IMR-90 (cell line): ENCODE data around the gene ZMIZ1. TPM values are rescaled to one million over a fixed set of nuclear protein-coding genes. Genes with fewer than 3 reads are reported as not detected.

Experiments used
- ATAC-seq: fragments of 200-7000 bp; cut with Tn5 transposase; 2 replicates; pipeline ENCODE4 v1.9.1; 2020; ENCODE audit warnings: low read depth, mild to moderate bottlenecking, moderate library complexity
- BruUV-seq: library from RNA; stranded (reverse); fragments of 400-500 nt; replicated peaks from 2 replicates; lab custom pipeline; 2021; lab: Mats Ljungman, UMichigan
- CTCF ChIA-PET: fragments of 300-600 bp; formaldehyde crosslinking; extraction: SDS; loops from one replicate; lab custom pipeline; 2021; ENCODE audit warnings: antibody characterized with exemption; lab: Yijun Ruan, JAX
- POLR2A ChIA-PET: fragments of 300-600 bp; sonication (Branson Sonifier 250); formaldehyde crosslinking; loops from one replicate; lab custom pipeline; 2022; ENCODE audit warnings: antibody characterized with exemption; ENCODE audit not compliant: unreplicated experiment; lab: Charles Lee
- DNase-seq: peaks from one replicate; pipeline ENCODE4 v3.0.0; 2013
- H2AFZ ChIP-seq: replicated peaks from 2 replicates; pipeline ENCODE3; 2013; ENCODE audit warnings: low read length, mild to moderate bottlenecking; ENCODE audit not compliant: poor library complexity
- H2AK5ac ChIP-seq: 2 replicates; pipeline ENCODE4 v1.6.1; 2013; ENCODE audit warnings: low read depth, low read length, inconsistent platforms
- H2AK9ac ChIP-seq: replicated peaks from 2 replicates; pipeline ENCODE3; 2013; ENCODE audit warnings: mild to moderate bottlenecking, low read depth, low read length, moderate library complexity; ENCODE audit not compliant: poor library complexity
- H2BK120ac ChIP-seq: 2 replicates; pipeline ENCODE4 v1.6.1; 2013; ENCODE audit warnings: low read depth, low read length, inconsistent platforms
- H2BK15ac ChIP-seq: 3 replicates; pipeline ENCODE4 v1.6.1; 2013; ENCODE audit warnings: low read depth, low read length, inconsistent platforms
- H2BK20ac ChIP-seq: 2 replicates; pipeline ENCODE4 v1.6.1; 2013; ENCODE audit warnings: low read depth, mild to moderate bottlenecking, inconsistent platforms, low read length, moderate library complexity
- H2BK5ac ChIP-seq: 2 replicates; pipeline ENCODE4 v1.6.1; 2013; ENCODE audit warnings: mild to moderate bottlenecking, low read depth, low read length, inconsistent platforms; ENCODE audit not compliant: poor library complexity, severe bottlenecking
- H3K14ac ChIP-seq: replicated peaks from 2 replicates; pipeline ENCODE4 v1.6.1; 2013; ENCODE audit warnings: low read depth, low read length, inconsistent platforms
- H3K18ac ChIP-seq: 2 replicates; pipeline ENCODE4 v1.6.1; 2013; ENCODE audit warnings: low read depth, low read length, control low read depth
- H3K23ac ChIP-seq: 2 replicates; pipeline ENCODE4 v1.6.1; 2013; ENCODE audit warnings: low read depth, low read length, inconsistent platforms
- H3K27ac ChIP-seq: 2 replicates; pipeline ENCODE4 v1.5.1; 2013; ENCODE audit warnings: mild to moderate bottlenecking, control low read depth, low read length; ENCODE audit not compliant: insufficient read depth
- H3K27me3 ChIP-seq: 2 replicates; pipeline ENCODE4 v1.6.1; 2013; ENCODE audit warnings: low read length; ENCODE audit not compliant: control insufficient read depth, insufficient read depth
- H3K36me3 ChIP-seq: 2 replicates; pipeline ENCODE4 v1.6.1; 2013; ENCODE audit warnings: low read length, mixed read lengths; ENCODE audit not compliant: control insufficient read depth, insufficient read depth
- H3K4ac ChIP-seq: 2 replicates; pipeline ENCODE4 v1.6.1; 2013; ENCODE audit warnings: low read depth, low read length, inconsistent platforms
- H3K4me1 ChIP-seq: 2 replicates; pipeline ENCODE4 v1.6.1; 2013; ENCODE audit warnings: low read length, mixed read lengths; ENCODE audit not compliant: control insufficient read depth, insufficient read depth
- H3K4me2 ChIP-seq: 2 replicates; pipeline ENCODE4 v1.6.1; 2013; ENCODE audit warnings: low read depth, mild to moderate bottlenecking, control low read depth, low read length, moderate library complexity
- H3K4me3 ChIP-seq: 2 replicates; pipeline ENCODE4 v1.5.1; 2013; ENCODE audit warnings: low read depth, mild to moderate bottlenecking, control low read depth, low read length, moderate library complexity; ENCODE audit not compliant: insufficient read depth
- H3K56ac ChIP-seq: 2 replicates; pipeline ENCODE4 v1.6.1; 2013; ENCODE audit warnings: low read length, inconsistent platforms; ENCODE audit not compliant: insufficient read depth; ENCODE audit errors: extremely low read depth
- H3K79me1 ChIP-seq, 2 experiments: 2 replicates each; pipeline ENCODE4 v1.6.1; 2013; ENCODE audit warnings: low read length in 2 of 2, inconsistent platforms in 1 of 2, low read depth in 1 of 2
- H3K9ac ChIP-seq: 2 replicates; pipeline ENCODE4 v1.6.1; 2013; ENCODE audit warnings: low read depth, low read length, control low read depth
- H3K9me1 ChIP-seq: 2 replicates; pipeline ENCODE4 v1.6.1; 2013; ENCODE audit warnings: low read length, inconsistent platforms; ENCODE audit not compliant: insufficient read depth
- H3K9me3 ChIP-seq: 2 replicates; pipeline ENCODE4 v1.6.1; 2013; ENCODE audit warnings: low read length; ENCODE audit not compliant: control insufficient read depth, insufficient read depth
- H4K20me1 ChIP-seq: 2 replicates; pipeline ENCODE4 v1.6.1; 2013; ENCODE audit warnings: low read length, inconsistent platforms; ENCODE audit not compliant: insufficient read depth
- H4K5ac ChIP-seq: 2 replicates; pipeline ENCODE4 v1.6.1; 2013; ENCODE audit warnings: mild to moderate bottlenecking, low read depth, low read length, control low read depth
- H4K8ac ChIP-seq, 2 experiments: 2 replicates each; pipeline ENCODE4 v1.6.1; 2013; ENCODE audit warnings: low read depth in 2 of 2, low read length in 2 of 2, control low read depth in 1 of 2, inconsistent platforms in 1 of 2
- H4K91ac ChIP-seq: 2 replicates; pipeline ENCODE4 v1.6.1; 2013; ENCODE audit warnings: low read depth, low read length, inconsistent platforms; ENCODE audit not compliant: insufficient read depth
- CEBPB ChIP-seq: IDR thresholded peaks from 2 replicates; pipeline ENCODE4 v1.6.1; 2012; ENCODE audit warnings: low read depth, low read length, improper control_type of control experiment
- CHD1 ChIP-seq: IDR thresholded peaks from 2 replicates; pipeline ENCODE4 v1.6.1; 2012; ENCODE audit warnings: low read depth, low read length, improper control_type of control experiment
- FOS ChIP-seq: fragments of 150-350 bp; IDR thresholded peaks from 2 replicates; pipeline ENCODE4 v1.6.1; 2016; ENCODE audit warnings: low read depth, low read length
- MAFK ChIP-seq: IDR thresholded peaks from 2 replicates; pipeline ENCODE4 v1.6.1; 2012; ENCODE audit warnings: low read depth, low read length, improper control_type of control experiment
- MAZ ChIP-seq: IDR thresholded peaks from 2 replicates; pipeline ENCODE4 v1.6.1; 2012; ENCODE audit warnings: low read depth, mild to moderate bottlenecking, low read length, improper control_type of control experiment, moderate library complexity, borderline replicate concordance
- MXI1 ChIP-seq: IDR thresholded peaks from 2 replicates; pipeline ENCODE4 v1.6.1; 2012; ENCODE audit warnings: low read depth, mild to moderate bottlenecking, low read length, moderate library complexity, borderline replicate concordance
- NFE2L2 ChIP-seq: fragments of 150-350 bp; IDR thresholded peaks from 2 replicates; pipeline ENCODE4 v1.6.1; 2016; ENCODE audit warnings: low read depth, mild to moderate bottlenecking, low read length
- POLR2A ChIP-seq: IDR thresholded peaks from 2 replicates; pipeline ENCODE4 v1.6.1; 2012; ENCODE audit warnings: mild to moderate bottlenecking, low read depth, low read length
- RAD21 ChIP-seq: IDR thresholded peaks from 2 replicates; pipeline ENCODE4 v1.6.1; 2012; ENCODE audit warnings: low read length, improper control_type of control experiment
- RCOR1 ChIP-seq: IDR thresholded peaks from 2 replicates; pipeline ENCODE4 v1.6.1; 2012; ENCODE audit warnings: mild to moderate bottlenecking, low read length, improper control_type of control experiment; ENCODE audit not compliant: insufficient replicate concordance
- RFX5 ChIP-seq: IDR thresholded peaks from 2 replicates; pipeline ENCODE4 v1.8.0; 2012; ENCODE audit warnings: low read depth, mild to moderate bottlenecking, low read length, moderate library complexity
- SMC3 ChIP-seq: fragments of 150-350 bp; IDR thresholded peaks from 2 replicates; pipeline ENCODE4 v1.6.1; 2016; ENCODE audit warnings: low read depth, mild to moderate bottlenecking, antibody characterized with exemption, low read length, moderate library complexity
- WGBS, 2 experiments: methylation state at CpG; one replicate each; pipeline versions ENCODE4 v1.1.5 to v1.1.7; 2013; ENCODE audit warnings: missing lambda C conversion rate in 2 of 2; ENCODE audit not compliant: insufficient read length in 1 of 2; ENCODE audit errors: extremely low coverage in 2 of 2; 5-methylcytosine and 5-hydroxymethylcytosine counted together
- dilution Hi-C: fragments of 300-500 bp; cut with HindIII; formaldehyde crosslinking; loops from one replicate; pipeline ENCODE4 v1.14.3; 2018; ENCODE audit warnings: low sequenced_read_pairs; ENCODE audit not compliant: unreplicated experiment
- in situ Hi-C: fragments of 300-500 bp; cut with MboI; formaldehyde crosslinking; loops from 3 replicates; pipeline ENCODE4 v1.14.3; 2019; ENCODE audit warnings: low sequenced_read_pairs, inconsistent platforms, mixed read lengths
- intact Hi-C: fragments of 100-400 bp; cut with micrococcal nuclease; formaldehyde crosslinking; loops from 2 replicates; pipeline ENCODE4 v1.10.0; 2022
- polyA plus RNA-seq, 3 experiments: library from polyadenylated mRNA; depleted of rRNA; stranded (reverse); fragments of >200 nt; gene quantifications; 2 replicates each; pipeline ENCODE4 v1.2.3, GENCODE V29; 2012; ENCODE audit warnings: low replicate concordance in 1 of 3
- total RNA-seq: library from RNA; depleted of rRNA; stranded (reverse); fragments of >200 nt; gene quantifications from 2 replicates; pipeline ENCODE4 v1.2.3, GENCODE V29; 2012
- TF ChIP-seq, protein P1 (sequence below): fragments of 150-350 bp; IDR thresholded peaks from 2 replicates; pipeline ENCODE4 v1.6.1; 2017; ENCODE audit warnings: mild to moderate bottlenecking, antibody characterized with exemption, low read length, low read depth
- TF ChIP-seq, protein P2 (sequence below): fragments of 150-350 bp; IDR thresholded peaks from 2 replicates; pipeline ENCODE4 v1.6.1; 2016; ENCODE audit warnings: low read depth, mild to moderate bottlenecking, low read length, moderate library complexity, borderline replicate concordance

The ZMIZ1 gene
- total and polyA plus RNA-seq, 2 of the 4 experiments (the other 2 are of a cell fraction): 6.6 to 48.7 TPM

DNA sequence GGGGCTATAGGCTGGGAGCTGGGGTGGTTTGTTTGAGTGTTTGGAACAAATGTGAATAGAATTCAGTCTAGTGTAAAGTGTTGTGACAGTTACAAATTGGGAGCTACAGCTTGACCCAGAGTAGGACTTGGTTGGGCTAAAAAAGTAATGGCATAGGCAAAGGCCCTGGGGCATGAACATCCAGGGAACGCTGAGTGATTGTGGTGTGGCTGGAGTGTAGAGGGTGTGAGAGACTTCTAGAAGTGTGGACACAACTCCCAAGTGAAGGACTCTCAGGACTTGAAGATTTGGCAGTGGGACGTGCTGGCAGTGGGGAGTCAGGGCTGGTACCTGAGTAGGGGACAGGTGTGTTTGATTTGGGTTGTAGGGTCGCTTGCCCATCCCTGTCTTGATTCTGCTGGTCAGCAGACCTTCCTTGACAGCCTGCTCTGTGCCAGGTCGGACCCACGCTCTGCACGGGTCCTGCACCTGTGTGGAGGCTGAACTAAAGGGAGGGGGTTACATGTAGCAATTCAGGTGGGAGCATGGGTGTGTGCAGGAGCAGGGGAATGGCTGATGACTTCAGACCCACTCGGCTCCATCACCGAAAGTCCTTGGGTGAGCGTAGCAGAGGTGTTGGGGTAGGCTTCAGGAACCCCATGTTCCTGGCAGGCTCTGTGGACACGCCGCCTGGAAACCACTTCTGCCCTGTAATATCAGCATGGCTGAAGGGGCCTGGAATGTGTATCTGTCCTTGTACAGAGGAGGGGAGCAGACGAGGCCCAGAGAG is 43.3 kb downstream of the ZMIZ1 start:
- H3K4ac ChIP-seq: peak overlapping the region; percentile 86
- peak overlapping the region; percentile 66; the same call in 1 of the 2 replicates for H3K23ac ChIP-seq
- peak overlapping the region; percentile 87 for H3K27ac ChIP-seq
- in situ Hi-C loops (no loop called here), intact Hi-C loops (loop anchor here (5.0 kb wide), 1 partner anchor 40 kb away; no protein-coding TSS in a partner anchor), dilution Hi-C loops (no loop called here)
- peak overlapping the region; percentile 37 for H2AK5ac ChIP-seq
- TF ChIP-seq RFX5: no peak
- TF ChIP-seq RAD21: no peak
- TF ChIP-seq MXI1: no peak
- no peak for TF ChIP-seq MAFK
- TF ChIP-seq FOS: no peak
- TF ChIP-seq, protein P1, sequence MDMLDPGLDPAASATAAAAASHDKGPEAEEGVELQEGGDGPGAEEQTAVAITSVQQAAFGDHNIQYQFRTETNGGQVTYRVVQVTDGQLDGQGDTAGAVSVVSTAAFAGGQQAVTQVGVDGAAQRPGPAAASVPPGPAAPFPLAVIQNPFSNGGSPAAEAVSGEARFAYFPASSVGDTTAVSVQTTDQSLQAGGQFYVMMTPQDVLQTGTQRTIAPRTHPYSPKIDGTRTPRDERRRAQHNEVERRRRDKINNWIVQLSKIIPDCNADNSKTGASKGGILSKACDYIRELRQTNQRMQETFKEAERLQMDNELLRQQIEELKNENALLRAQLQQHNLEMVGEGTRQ: no peak
- TF ChIP-seq MAZ: no peak
- TF ChIP-seq, protein P2, sequence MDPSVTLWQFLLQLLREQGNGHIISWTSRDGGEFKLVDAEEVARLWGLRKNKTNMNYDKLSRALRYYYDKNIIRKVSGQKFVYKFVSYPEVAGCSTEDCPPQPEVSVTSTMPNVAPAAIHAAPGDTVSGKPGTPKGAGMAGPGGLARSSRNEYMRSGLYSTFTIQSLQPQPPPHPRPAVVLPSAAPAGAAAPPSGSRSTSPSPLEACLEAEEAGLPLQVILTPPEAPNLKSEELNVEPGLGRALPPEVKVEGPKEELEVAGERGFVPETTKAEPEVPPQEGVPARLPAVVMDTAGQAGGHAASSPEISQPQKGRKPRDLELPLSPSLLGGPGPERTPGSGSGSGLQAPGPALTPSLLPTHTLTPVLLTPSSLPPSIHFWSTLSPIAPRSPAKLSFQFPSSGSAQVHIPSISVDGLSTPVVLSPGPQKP: no peak
- TF ChIP-seq SMC3: no peak
- no peak for TF ChIP-seq NFE2L2
- TF ChIP-seq CEBPB: no peak
- no peak for TF ChIP-seq RCOR1
- no peak for TF ChIP-seq CHD1
- TF ChIP-seq POLR2A: no peak
- ChIA-PET POLR2A (no interaction called here), CTCF (no interaction called here)
- ATAC-seq (no peak), DNase-seq (no peak)
- H3K9me3 ChIP-seq: no peaks in the 10 kb centered on the region
- peak overlapping the region; percentile 34; the same call in 1 of the 3 replicates for H2BK15ac ChIP-seq
- H3K18ac ChIP-seq: no peak overlapping the region; the same call in 1 of the 2 replicates
- H2AFZ ChIP-seq: no peak overlapping the region
- H3K9me1 ChIP-seq: peaks cover 65% of the 10 kb centered on the region
- H2BK120ac ChIP-seq: peak overlapping the region; percentile 72; the same call in 1 of the 2 replicates
- peak overlapping the region; percentile 83 for H3K14ac ChIP-seq
- no peak overlapping the region for H3K4me3 ChIP-seq
- peak overlapping the region; percentile 10; the same call in 1 of the 2 replicates for H4K5ac ChIP-seq
- 0 out of 2 replicates have a peak overlapping the region, but pooled peaks have one; percentile 45 for H3K9ac ChIP-seq
- H3K56ac ChIP-seq: no peak overlapping the region
- no TSS peak for BruUV-seq
- peak overlapping the region; percentile 58; the same call in 1 of the 2 replicates for H4K91ac ChIP-seq
- peak overlapping the region; percentile 84 for H2BK5ac ChIP-seq
- peak overlapping the region; percentile 19 to 53; a peak in 3 of 4 replicates for H4K8ac ChIP-seq
- WGBS, 2 experiments: 89% methylated on average over 5 of the region's 12 CpGs; no CpG with 5 or more reads in 1 of the 2 experiments
- H3K4me1 ChIP-seq: peaks cover 58% of the 10 kb centered on the region
- H3K79me1 ChIP-seq: peaks cover 26 to 99% of the 10 kb centered on the region in 2 experiments
- H3K27me3 ChIP-seq: no peaks in the 10 kb centered on the region
- H4K20me1 ChIP-seq: peaks cover 100% of the 10 kb centered on the region
- peaks cover 21% of the 10 kb centered on the region for H3K36me3 ChIP-seq
- H2BK20ac ChIP-seq: no peak overlapping the region; the same call in 1 of the 2 replicates
- H3K4me2 ChIP-seq: no peak overlapping the region
- H2AK9ac ChIP-seq: peak overlapping the region; percentile 38
